Activated T-helper 9 cell treated with anti-CD3 and anti-CD28 coated beads, Interleukin-2, amount 50 U/mL, for 16 hours (primary cell): Measurements from ENCODE around the gene TSC1.
"Not testable (repeated sequence)": the region's sequence is repeated elsewhere in the genome, so short reads cannot be mapped to it uniquely, and the experiment has no call there.

Experiments used
- DNase-seq: peaks from one replicate; pipeline ENCODE4 v3.0.0-alpha.2; 2020; ENCODE audit warnings: low read depth

TSC1 gene

DNA sequence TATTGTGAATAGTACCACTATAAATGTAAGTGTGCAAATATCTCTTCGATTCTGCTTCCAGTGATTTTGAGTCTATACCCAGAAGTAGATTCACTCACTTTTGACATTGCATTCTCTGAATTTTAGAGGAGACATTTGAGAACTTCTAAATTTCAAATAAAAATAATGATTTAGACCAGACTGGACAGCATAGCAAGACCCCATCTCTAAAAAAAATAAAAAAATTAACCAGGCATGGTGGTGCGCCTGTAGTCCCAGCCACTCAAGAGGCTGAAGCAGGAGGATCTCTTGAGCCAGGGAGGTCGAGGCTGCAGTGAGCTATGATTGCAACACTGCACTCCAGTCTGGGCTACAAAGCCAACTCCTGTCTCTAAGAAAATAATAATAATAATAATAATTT, 32.2 kb upstream of the TSC1 start:
- no peak for DNase-seq

DNA sequence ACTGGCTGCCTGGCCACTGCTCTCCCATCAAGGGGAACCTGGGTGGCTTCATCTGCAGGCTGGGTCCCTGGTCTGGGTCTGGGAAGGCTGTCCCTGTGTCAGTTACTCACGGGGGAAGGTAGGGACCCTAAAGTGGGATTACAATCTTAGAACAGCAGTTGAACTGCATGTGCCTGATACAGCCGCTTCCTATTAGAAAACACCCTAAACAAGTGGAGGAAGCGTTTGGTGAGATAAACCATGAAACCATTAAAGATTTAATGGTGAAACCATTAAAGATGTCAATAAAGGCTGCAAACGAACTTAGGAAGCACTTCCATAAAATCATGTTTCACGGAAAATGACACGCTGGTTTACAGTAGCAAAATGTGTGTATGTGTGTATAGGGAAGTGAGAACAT, 31.5 kb upstream of the TSC1 start:
- DNase-seq = no peak

DNA sequence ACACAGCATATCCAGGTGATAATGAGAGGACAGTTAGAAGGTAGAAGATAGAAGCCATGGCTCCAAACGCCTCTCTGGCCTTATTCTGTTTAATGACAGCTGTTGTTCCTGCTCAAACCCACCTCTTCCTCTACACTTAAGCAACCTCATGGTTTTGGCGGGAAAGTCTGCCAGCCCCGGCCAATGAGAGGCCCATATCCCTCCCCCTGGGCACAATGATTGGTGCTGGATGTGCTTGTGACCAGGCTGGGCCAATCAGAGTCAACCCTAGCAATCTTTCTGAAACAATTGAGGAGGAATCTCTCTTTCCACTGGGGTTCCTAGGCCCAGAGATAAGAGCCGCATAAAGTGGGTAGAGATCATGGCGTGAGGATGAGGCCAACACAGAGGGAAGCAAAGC, 29.3 kb upstream of the TSC1 start:
- no peak for DNase-seq

DNA sequence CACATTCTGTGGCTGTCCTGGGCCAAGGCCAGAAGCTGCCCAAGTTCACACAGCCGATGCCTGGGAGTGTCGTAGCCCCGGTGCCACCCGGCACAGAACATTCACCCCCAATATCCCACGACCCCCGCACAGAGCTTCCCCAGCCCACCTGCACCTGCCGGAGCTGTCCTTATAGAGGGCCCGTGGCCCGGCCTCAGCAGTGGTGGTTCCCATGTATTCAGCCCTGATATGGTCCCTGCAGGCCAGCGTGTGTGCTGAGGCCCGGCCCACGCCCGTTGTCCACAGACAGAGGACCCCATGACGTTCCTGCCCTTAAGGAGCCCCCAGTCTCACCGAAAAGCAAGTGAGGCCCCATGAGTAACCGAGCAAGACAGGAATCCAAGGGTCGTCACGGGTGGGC, 28.8 kb upstream of the TSC1 start:
- DNase-seq = no peak

DNA sequence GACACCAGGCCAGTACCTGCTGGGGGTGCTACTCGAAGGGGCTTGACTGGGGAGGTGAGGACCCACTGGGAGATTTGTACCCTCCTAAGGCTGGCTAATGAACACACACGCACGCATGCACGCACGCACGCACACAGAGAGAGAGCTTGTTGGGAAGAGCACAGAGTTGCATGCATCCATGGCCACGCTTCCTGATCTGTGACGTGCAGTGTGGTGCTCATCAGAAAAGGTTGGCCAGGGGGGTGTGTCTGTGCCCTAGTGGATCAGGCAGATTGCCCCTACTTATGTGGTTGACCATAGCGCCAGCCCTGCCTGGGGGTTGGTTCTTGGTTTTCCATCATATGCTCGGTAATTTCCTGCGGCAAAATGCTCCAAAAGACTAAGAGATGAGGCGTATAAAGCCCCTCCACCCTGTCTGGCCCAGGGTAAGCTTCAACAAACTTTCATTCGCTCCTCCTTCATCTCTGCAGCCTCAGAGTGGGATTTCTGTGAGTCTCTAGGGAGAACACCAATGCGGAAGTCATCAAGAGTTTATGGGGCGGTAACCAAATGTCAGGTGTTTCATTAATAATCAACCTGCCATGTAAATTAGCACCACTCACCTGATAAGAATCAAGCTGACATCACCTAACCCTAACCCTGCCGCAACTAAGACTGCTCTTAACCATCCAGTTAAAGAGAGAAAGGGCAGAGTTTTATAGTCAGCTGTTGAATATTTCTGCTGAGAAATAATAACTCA, 26.1 kb upstream of the TSC1 start:
- DNase-seq = no peak

DNA sequence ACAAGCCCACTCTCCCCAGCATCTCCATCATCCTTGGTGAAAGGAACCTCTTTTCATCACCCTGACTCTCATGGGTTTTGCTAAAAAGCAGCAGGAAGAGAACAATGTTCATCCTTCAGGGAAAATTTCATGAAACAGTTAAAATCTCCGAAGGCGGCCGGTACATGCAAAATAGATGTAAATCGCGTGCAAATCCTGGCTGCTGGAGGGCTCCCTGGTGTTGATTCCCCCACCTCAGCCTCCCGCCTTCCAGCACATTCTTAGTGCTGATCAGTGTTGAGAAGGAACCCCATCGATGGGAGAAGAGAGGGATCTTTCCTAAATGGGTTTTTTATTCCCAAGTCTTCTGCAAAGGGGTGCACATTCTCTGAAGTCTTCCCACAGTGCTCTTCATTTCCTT, 25.4 kb upstream of the TSC1 start:
- no peak for DNase-seq

DNA sequence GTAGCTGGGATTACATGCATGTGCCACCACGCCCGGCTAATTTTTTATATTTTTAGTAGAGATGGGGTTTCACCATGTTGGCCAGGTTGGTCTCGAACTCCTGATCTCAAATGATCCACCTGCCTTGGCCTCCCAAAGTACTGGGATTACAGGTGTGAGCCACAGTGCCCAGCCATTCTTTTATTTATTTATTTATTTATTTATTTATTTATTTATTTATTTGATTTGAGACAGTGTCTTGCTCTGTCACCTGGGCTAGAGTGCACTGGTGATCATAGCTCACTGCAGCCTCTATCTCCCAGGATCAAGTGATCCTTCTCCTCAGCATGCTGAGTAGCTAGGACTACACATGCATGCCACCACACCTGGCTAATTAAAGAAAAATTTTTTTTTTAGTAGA, 23.5 kb upstream of the TSC1 start:
- not testable (repeated sequence) for DNase-seq

DNA sequence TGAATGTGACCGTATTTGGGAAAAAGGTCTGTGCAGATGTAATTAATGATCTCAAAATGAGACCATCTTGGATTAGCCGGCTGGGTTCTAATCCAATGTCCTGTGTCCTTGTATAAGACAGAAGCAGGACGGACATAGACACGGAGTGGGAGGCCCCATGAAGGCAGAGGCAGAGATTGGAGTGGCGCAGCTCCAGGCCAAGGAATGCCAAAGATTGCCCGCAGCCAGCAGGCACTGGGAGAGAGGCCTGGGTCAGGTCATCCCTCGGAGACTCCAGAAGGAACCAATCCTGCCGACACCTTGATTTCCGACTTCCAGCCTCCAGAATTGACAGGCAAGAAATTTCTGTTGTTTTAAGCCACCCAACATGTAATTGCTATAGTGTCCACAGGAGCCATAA, 21.1 kb upstream of the TSC1 start:
- no peak for DNase-seq

DNA sequence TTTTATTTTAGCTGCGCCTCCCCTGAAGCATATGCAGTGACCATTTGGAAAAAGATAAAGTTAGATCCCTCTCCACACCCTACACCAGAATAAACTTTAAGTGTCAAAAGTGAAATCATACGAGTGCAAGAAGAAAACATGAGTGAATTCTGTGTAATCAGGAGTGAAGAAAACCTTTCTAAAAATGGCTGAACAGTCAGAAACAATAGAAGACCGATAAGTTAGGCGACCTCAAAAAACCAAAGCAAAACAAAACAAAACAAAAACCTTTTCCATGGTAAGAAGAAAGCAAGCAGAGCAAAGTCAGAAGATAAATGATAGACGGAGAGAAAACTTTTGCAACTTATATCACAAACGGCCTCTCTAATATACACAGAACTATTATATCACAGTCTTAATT, 16.6 kb upstream of the TSC1 start:
- DNase-seq = no peak

DNA sequence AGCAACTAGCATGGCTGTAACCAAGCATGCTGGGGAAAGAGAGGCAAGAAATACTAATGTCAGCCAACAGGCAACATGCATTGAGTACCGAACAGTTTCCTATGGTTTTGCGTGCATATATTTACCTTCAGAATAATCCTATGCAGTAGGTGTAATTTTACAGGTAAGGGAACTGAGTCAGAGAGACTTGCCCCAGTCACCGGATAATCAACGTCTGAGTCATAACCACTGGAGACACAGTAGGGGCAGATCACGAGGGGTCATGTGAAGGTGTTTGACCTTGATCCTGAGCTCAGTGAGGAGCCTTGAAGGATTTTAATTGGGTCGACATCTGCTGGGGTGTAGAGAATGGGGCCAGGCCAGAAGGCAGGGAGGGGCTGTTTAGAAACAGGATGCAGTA, 13.4 kb upstream of the TSC1 start:
- DNase-seq = no peak

DNA sequence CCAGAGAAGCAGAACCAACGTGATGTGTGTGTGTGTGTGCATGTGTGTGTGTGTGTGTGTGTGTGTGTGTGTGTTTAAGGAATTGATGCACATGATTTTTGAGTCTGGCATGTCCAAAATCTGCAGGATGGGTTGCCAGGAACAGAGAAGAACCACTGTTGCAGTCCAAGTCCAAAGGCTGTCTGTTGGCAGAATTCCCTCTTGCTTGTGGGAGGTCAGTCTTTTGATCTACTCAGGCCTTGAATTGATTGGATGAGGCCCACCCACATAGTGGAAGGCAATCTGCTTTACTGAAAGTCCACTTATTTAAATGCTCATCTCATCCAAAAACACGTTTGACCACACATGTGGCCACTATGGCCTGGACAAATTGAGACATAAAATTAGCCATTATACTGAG, 11.4 kb upstream of the TSC1 start:
- no peak for DNase-seq

DNA sequence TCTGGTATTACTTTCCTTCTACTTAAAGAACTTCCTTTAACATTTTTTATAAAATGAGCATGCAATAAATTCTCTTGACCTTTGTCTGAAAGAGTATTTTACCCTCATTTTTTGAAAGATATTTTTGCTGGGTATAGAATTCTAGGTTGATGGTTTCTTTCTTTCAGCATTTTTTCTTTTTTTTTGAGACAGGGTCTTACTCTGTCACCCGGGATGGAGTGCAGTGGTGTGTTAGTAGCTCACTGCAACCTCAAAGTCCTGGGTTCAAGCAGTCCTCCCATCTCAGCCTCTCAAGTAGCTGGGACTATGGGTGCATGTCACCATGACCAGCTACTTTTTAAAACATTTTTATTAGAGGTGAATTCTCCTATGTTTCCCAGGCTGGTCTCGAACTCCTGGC, 10.7 kb upstream of the TSC1 start:
- DNase-seq = no peak

DNA sequence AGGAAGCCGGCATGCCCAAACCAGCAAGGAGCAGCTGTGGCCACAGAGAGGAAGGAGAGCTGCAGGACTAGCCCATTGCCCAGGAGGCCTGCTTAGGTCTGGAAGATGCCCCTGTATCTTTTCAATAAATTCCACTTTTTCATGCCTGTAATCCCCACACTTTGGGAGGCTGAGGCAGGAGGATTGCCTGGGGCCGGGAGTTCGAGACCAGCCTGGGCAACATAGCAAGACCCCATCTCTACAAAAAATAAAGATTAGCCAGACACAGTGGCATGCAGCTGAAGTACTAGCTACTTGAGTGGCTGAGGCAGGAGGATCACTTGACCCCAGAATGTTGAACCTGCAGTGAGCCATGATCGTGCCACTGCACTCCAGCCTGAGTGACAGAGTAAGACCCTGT, 5.3 kb upstream of the TSC1 start:
- no peak for DNase-seq

DNA sequence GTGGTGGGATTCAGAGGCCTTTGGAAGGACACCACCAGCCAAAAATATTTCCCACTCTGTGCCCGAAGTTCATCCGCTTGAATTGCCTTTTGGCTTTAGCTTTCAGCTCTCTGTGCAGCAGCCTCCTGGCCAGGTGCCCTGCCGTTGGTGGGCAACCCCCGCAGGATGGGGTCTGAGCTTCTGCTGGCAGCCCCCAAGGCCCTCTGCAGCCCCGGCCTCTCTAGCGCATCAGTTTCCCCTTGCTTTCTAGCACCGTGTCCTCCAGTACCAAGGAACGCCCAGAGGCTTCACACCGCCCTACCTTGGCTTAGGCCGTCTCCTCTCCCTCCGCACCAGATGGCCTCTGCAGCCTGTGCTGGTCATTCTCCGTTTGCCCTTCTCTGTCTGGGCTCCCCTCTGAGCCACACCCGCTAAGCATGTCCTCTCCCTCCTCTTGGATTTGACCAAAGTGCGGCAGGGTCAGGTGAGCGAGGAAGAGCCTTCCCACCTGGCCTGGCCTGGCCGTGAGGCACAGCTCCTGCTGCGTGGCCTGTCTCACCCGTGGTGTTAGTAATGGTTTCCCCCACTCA, 4.2 kb upstream of the TSC1 start:
- no peak for DNase-seq

DNA sequence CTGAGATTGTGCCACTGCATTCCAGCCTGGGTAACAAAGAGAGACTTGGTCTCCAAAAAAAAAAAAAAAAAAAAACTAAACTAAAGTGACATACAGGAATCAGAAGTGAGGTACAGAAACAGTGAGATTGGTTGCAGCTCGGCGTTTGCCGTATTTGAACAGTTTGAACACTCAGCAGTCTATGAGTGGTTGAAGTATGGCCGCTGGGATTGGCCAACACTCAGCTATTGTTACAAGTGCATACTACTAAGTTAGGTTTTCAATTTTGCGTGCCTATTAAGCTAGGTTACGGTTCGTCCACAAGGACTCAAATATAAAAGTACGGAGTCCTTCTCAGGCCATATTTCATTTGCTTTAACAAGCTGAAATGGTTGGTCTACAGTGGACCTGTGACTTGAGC, 3.3 kb upstream of the TSC1 start:
- no peak for DNase-seq

DNA sequence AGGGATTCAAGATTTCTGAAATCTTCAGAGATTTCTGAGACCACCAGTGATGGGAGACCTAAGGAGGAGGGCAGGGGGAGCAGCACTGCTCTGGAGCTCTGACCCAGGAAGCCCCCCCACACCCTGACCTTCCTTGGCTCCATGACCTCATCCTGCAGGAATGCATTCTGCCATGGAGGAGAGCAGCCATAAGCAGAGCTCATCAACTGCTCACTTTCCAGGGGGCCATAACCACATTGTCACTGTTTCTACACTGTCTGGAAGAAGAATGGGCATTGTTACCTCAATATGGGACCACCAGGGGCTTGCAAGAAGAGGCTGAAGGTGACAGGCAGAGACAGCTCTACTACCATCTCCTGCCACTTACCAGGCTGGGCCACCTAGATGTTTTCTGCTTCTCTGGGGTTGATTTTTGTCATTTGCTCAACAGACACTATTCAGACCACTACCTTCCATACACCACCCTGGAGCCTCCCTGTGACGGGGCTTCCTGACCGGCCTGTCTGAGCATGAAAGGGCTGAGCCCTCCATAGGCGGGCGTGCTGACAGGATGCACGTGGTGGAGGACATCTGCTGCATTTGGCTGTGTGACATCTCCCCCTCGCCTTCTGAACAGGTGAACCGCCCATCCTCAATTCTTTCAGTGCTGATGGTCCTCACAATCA, 2.3 kb upstream of the TSC1 start:
- DNase-seq = no peak

DNA sequence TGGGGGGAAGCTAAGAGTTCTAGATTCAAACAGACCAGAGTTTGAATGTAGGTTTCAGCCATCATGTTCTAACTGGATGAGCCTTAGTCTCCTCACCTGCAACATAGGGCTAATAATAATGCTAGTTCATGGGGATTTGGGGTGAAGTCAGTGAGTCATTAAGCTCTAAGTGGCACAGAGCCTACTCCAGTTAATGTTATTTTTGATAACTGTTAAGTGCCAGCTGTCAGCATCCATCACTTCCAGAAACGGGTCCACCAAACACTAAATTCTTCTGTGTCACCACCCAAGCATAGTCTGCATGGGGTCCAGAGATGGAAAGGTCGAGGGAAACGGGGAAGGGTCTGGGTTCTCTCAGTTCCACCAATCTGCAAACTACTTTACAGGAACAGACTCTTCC, 1.8 kb upstream of the TSC1 start:
- no peak for DNase-seq

DNA sequence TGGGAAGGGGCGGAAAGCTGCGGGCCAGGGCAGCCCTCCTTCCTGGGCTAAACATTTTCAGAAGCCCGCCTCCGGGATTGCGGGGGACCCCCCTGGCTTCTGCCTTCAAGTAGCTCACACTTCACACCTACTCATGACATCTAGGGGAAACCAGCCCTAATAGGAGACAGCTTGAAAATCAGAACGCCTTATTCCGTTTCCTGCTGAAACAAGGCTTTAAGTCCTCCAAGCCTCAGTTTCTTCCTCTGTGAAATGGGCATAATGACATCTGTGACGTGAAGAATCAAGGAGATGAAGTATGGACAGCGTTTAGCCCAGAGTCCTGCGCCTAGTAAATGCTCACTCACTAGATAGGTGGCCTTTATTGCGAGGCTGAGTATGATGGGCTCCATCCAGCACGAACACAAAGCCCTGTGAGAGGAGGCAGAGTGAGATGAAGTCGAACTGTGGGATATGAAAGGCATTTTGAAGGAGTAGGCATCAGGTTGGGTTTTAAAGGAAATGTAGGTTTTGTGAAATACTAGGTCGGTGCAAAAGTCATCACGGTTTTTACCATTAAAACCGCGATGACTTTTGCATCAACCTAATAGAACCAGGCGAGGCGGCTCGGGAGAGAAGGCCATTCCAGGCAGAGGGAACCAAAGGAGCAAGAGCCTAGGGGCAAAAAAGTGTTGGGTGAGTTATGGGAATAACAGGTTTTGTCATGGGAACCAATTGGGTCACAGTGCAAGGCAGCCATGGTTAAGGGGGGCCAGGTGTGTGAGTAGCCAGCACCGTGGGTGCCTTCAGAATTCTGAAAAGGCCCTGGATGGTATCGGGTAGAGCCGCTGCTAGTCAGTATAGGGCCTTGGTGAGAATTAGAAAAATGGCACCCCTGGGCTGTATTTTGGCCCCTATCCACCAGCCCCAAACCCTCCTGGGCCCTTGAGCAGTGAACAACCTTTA, 1.0 kb upstream of the TSC1 start:
- no peak for DNase-seq

DNA sequence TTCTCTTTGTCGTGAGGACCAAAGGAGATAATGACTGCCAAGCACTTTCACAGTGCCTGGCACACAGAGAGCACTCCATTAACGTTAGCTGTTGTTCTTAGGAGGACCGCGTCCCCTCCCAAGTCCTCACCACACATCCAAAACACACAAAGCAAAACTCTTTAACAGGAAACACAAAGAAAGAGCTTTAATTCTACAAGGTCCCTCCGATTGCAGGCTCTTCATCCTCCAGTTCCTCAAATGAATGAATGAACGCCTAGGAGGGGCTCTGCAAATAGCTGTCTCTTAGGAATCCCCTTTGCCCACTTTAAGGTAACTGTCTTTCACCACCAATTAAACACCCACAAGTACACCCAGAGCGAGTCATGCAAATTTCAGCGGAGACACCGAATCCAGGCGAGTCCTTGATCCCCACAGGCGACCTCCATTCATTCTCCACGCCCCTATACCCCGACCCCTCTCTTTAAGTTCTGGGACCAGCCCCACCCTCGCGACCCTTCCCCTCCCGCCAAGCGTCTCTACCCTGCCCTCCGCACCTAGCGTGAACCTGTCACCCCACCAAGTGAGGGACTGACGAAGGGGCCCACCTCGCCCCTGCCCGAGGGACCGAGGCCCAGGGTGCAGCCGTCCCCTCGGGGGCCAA, 644 bp downstream of the TSC1 start:
- no peak for DNase-seq

DNA sequence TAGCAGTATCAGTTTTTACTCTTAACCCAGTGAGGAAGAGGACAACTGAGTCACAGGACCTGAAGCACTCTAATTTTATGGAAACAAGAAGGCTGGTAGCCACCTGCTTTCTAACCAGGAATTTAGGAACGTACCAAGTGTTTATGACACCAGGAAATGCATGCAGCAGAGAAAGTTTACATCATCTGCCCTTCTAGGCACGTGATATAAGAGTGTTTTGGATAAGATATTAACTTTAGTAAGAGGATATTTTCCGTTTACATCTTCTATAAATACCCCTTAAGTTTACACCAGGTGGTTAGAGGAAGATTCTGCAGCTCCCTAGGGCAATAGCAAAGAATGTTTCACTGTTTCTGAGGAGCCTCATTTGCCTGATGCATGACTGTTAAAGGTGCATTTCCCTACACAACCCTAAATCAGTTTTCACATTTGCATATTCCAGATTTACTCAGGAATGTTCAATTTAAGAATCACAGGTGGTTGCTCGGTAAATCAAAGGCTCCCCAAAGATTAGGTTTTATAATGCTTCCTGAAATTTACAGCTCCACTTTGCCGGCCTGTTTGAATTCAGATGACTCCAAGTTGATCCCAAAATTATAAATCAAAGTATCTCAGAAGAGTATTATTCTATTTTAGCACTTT, 1.8 kb downstream of the TSC1 start:
- no peak for DNase-seq

DNA sequence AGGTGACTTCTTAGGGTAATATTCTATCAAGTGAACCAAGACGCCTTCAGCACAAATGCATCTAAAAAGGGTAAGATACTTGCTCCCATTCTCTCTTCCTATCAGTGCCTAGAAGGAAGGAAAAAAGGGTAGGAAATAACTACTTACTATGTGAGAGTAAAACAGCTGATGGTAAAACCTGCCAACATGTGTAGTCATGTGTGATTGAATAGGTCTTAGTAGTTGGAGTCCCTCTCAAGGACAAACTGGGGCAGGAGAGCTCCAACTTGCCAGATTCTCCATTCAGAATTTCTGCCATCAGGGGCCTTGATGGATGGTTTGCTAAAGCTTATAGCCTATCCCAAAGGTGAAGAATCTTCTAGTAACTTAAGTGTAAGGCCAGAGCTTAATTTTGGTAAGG, 5.2 kb downstream of the TSC1 start:
- DNase-seq = no peak

DNA sequence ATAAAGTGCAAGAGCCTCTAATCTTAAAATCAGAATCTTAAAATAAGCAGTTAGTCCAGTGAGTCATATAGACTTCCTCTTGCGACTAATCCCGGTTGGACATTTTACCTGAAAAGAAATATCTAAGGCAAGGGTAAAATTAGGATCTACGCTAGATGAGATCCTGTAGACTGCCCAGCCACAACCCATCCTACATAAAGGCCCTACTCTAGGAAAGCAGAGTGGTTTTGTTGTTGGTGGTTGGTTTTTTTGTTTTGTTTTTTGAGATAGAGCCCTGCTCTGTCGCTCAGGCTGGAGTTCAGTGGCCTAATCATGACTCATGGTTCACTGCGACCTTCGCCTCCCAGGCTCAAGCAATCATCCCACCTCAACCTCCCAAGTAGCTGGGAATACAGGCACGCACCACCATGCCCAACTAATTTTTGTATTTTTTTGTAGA, 6.9 kb downstream of the TSC1 start:
- DNase-seq = no peak
